GM12878 (cell line): ENCODE measurements around the gene CCNL2. TPM values are rescaled to one million over a fixed set of nuclear protein-coding genes. Genes with fewer than 3 reads are reported as not detected.

Experiments
- ATAC-seq: fragments of 200-7000 bp; cut with Tn5 transposase; 3 replicates; pipeline ENCODE4 v1.9.1; 2020; ENCODE audit warnings: mild to moderate bottlenecking, moderate library complexity
- BruUV-seq: library from RNA; stranded (reverse); fragments of 400-500 nt; replicated peaks from 2 replicates; lab custom pipeline; 2021; lab: Mats Ljungman, UMichigan
- CTCF ChIA-PET: fragments of 300-600 bp; sonication (Branson Sonifier 250); formaldehyde crosslinking; extraction: SDS; loops from one replicate; lab custom pipeline; 2021; ENCODE audit warnings: inconsistent platforms; lab: Yijun Ruan, JAX
- POLR2A ChIA-PET: fragments of 350-600 bp; formaldehyde crosslinking; extraction: SDS; loops from one replicate; lab custom pipeline; 2021; ENCODE audit warnings: inconsistent platforms; lab: Charles Lee
- RAD21 ChIA-PET: fragments of 300-600 bp; sonication (Branson Sonifier 250); formaldehyde crosslinking; loops from one replicate; lab custom pipeline; 2023; ENCODE audit warnings: antibody characterized with exemption; ENCODE audit not compliant: unreplicated experiment; lab: Charles Lee
- SMC1A ChIA-PET: fragments of 300-600 bp; sonication (Branson Sonifier 250); formaldehyde crosslinking; loops from one replicate; lab custom pipeline; 2023; ENCODE audit not compliant: unreplicated experiment, uncharacterized antibody; lab: Charles Lee
- DNase-seq: peaks from one replicate; pipeline ENCODE4 v3.0.0-alpha.2; 2011; ENCODE audit warnings: low read depth, low spot score
- FAIRE-seq: peaks from 3 replicates; lab custom pipeline; 2011; peaks lifted over from hg19 to GRCh38; lab: Jason Lieb, UNC
- H2AFZ ChIP-seq: 2 replicates; pipeline ENCODE4 v1.6.0; 2011; ENCODE audit warnings: low read depth, low read length, control low read depth; ENCODE audit not compliant: control insufficient read depth
- H3K27ac ChIP-seq: 2 replicates; pipeline ENCODE4 v1.5.1; 2011; ENCODE audit warnings: control low read depth; ENCODE audit not compliant: control insufficient read depth, insufficient read depth
- H3K27me3 ChIP-seq, 2 experiments: replicated peaks in 1 of 2; 2 replicates each; pipeline versions ENCODE4 v1.6.0 to v1.6.1; 2011; ENCODE audit warnings: low read length in 1 of 2; ENCODE audit not compliant: control insufficient read depth in 2 of 2, insufficient read depth in 2 of 2
- H3K36me3 ChIP-seq, 2 experiments: 2 replicates each; pipeline ENCODE4 v1.5.1; 2011; ENCODE audit warnings: low read length in 1 of 2; ENCODE audit not compliant: control insufficient read depth in 2 of 2, insufficient read depth in 2 of 2
- H3K4me1 ChIP-seq: 2 replicates; pipeline ENCODE4 v1.6.1; 2011; ENCODE audit warnings: mild to moderate bottlenecking, low read length, moderate library complexity, mixed read lengths; ENCODE audit not compliant: control insufficient read depth, insufficient read depth
- H3K4me2 ChIP-seq: 2 replicates; pipeline ENCODE4 v1.6.0; 2011; ENCODE audit warnings: control low read depth; ENCODE audit not compliant: control insufficient read depth, insufficient read depth
- H3K4me3 ChIP-seq: fragments of 200-600 bp; sonication (generic); 2 replicates; pipeline ENCODE4 v1.5.1; 2016
- H3K79me2 ChIP-seq: 2 replicates; pipeline ENCODE4 v1.6.0; 2011; ENCODE audit warnings: low read length; ENCODE audit not compliant: control insufficient read depth, insufficient read depth
- H3K9ac ChIP-seq: 2 replicates; pipeline ENCODE4 v1.8.0; 2011; ENCODE audit warnings: low read length, control low read depth, mixed read lengths; ENCODE audit not compliant: control insufficient read depth, insufficient read depth
- H3K9me3 ChIP-seq: replicated peaks from 3 replicates; pipeline ENCODE4 v1.5.1; 2011; ENCODE audit warnings: mild to moderate bottlenecking, low read length; ENCODE audit not compliant: control insufficient read depth, insufficient read depth
- H4K20me1 ChIP-seq: 2 replicates; pipeline ENCODE4 v1.6.0; 2011; ENCODE audit not compliant: control insufficient read depth, insufficient read depth
- BHLHE40 ChIP-seq, 2 experiments: fragments of 450-650 bp in 1 of 2; IDR thresholded peaks; 2 replicates each; pipeline ENCODE4 v1.6.1; 2011 to 2017; ENCODE audit warnings: low read depth in 2 of 2, borderline replicate concordance in 1 of 2, improper control_type of control experiment in 1 of 2, low read length in 1 of 2, mild to moderate bottlenecking in 1 of 2
- CBFB ChIP-seq: IDR thresholded peaks from 2 replicates; pipeline ENCODE4 v1.6.1; 2016; ENCODE audit warnings: antibody characterized with exemption, low read depth
- CREB1 ChIP-seq: IDR thresholded peaks from 2 replicates; pipeline ENCODE4 v1.6.1; 2012; ENCODE audit warnings: low read depth, mild to moderate bottlenecking, inconsistent platforms
- KAT2A ChIP-seq: conservative IDR thresholded peaks from 2 replicates; pipeline ENCODE4 v1.6.1; 2011; ENCODE audit warnings: low read depth, low read length; ENCODE audit not compliant: control insufficient read depth
- NFIC ChIP-seq: IDR thresholded peaks from 2 replicates; pipeline ENCODE4 v1.6.1; 2012; ENCODE audit warnings: low read depth, mild to moderate bottlenecking, inconsistent platforms, low read length, moderate library complexity
- PAX8 ChIP-seq: fragments of 450-650 bp; IDR thresholded peaks from 2 replicates; pipeline ENCODE4 v1.6.1; 2017; ENCODE audit warnings: mild to moderate bottlenecking, moderate library complexity
- POLR2AphosphoS2 ChIP-seq: IDR thresholded peaks from 2 replicates; pipeline ENCODE4 v1.6.1; 2011; ENCODE audit warnings: low read depth, mild to moderate bottlenecking, low read length, improper control_type of control experiment, moderate library complexity
- POU2F2 ChIP-seq: IDR thresholded peaks from 3 replicates; pipeline ENCODE4 v1.6.1; 2011; ENCODE audit warnings: low read depth, mild to moderate bottlenecking, low read length, borderline replicate concordance
- RB1 ChIP-seq: fragments of 450-650 bp; formaldehyde crosslinking; IDR thresholded peaks from 2 replicates; pipeline ENCODE4 v1.6.1; 2017; ENCODE audit warnings: mild to moderate bottlenecking, borderline replicate concordance
- RBBP5 ChIP-seq: fragments of 200-600 bp; sonication (generic); conservative IDR thresholded peaks from 2 replicates; pipeline ENCODE4 v1.6.1; 2016
- RCOR1 ChIP-seq: conservative IDR thresholded peaks from 2 replicates; pipeline ENCODE4 v1.6.1; 2012; ENCODE audit warnings: low read depth, low read length, improper control_type of control experiment
- TBL1XR1 ChIP-seq: IDR thresholded peaks from 2 replicates; pipeline ENCODE4 v1.6.1; 2012; ENCODE audit warnings: low read depth, low read length, improper control_type of control experiment
- TCF7 ChIP-seq: IDR thresholded peaks from 2 replicates; pipeline ENCODE4 v1.6.1; 2014; ENCODE audit warnings: antibody characterized with exemption, borderline replicate concordance
- ZSCAN29 ChIP-seq: fragments of 450-650 bp; IDR thresholded peaks from 2 replicates; pipeline ENCODE4 v1.6.1; 2017; ENCODE audit warnings: mild to moderate bottlenecking, moderate library complexity
- WGBS: methylation state at CpG from one replicate; pipeline ENCODE4 v1.1.6; 2016; ENCODE audit warnings: low lambda C conversion rate; ENCODE audit not compliant: insufficient replicate concordance, insufficient coverage; ENCODE audit errors: missing lambda C conversion rate; 5-methylcytosine and 5-hydroxymethylcytosine counted together
- in situ Hi-C: fragments of 300-500 bp; cut with MboI; formaldehyde crosslinking; loops from 9 replicates; pipeline ENCODE4 v1.14.3; 2018; ENCODE audit warnings: mixed read lengths
- intact Hi-C: fragments of 100-400 bp; cut with micrococcal nuclease; formaldehyde crosslinking; loops from one replicate; pipeline ENCODE4 v1.14.2; 2022; ENCODE audit not compliant: unreplicated experiment
- polyA plus RNA-seq, 11 experiments: library from polyadenylated mRNA; depleted of rRNA in 4 of 11; unstranded in 6 of 11; stranded (reverse) in 5 of 11; fragments of >200 nt; fragmentation: Nextera tagmentation in 4 of 11; fragmentation: Illumina TruSeq in 1 of 11; extraction: Ambion mirVana in 4 of 11; extraction: Trizol in 1 of 11; gene quantifications; 1 replicate in 1 of 11; 2 replicates in 10 of 11; pipeline versions ENCODE4 v1.2.1 to v1.2.3, GENCODE V29; 2011 to 2016; ENCODE audit warnings: inconsistent platforms in 2 of 11, missing spikeins in 2 of 11, low read depth in 1 of 11
- total RNA-seq, 4 experiments: library from RNA; depleted of rRNA in 3 of 4; stranded (reverse); fragments of >200 nt in 3 of 4; fragmentation: Illumina TruSeq in 1 of 4; extraction: Trizol in 1 of 4; gene quantifications; 2 replicates each; pipeline versions ENCODE4 v1.2.1 to v1.2.3, GENCODE V29; 2013 to 2021
- TF ChIP-seq, protein P1 (sequence below): IDR thresholded peaks from 2 replicates; pipeline ENCODE4 v1.6.1; 2011; ENCODE audit warnings: low read depth, low read length, improper control_type of control experiment, borderline replicate concordance
- TF ChIP-seq, protein P2 (sequence below): fragments of 450-650 bp; IDR thresholded peaks from 2 replicates; pipeline ENCODE4 v1.6.1; 2017; ENCODE audit warnings: borderline replicate concordance
- TF ChIP-seq, protein P3 (sequence below): IDR thresholded peaks from 2 replicates; pipeline ENCODE4 v1.6.1; 2012; ENCODE audit warnings: improper control_type of control experiment, low read depth, low read length; ENCODE audit not compliant: insufficient replicate concordance

CCNL2 gene
- total and polyA plus RNA-seq, 10 of the 15 experiments (the other 5 are each of a cell fraction or from before 2014, with no cell fraction given): 2.1 to 143 (median 101) TPM

DNA sequence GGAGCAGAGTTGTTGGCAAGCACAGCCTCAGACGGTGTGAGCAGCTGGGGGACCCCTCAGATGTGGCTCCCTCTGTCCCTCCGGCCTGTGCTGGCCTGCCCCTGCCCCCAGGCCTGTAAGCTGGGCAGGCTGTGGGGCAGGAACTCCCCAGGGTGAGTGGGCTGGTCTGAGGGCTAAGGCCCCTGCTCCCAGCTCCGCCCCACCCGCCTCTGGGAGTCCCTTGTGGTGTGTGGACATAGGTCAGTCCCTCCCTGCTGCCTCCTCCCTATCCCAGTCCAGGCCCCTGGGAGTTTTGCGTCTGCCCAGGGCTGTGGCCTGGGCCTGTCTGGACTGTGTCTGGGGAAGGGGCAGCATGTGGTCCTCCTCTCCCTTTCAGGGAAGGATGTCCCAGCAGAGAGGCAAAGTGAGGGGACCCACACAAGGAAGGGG, 32.7 kb upstream of the CCNL2 start:
- SMC1A ChIA-PET: no interaction called here
- H3K27me3 ChIP-seq: peaks cover 0 to 13% of the 10 kb centered on the region in 2 experiments; a peak in 3 of 4 replicates
- TF ChIP-seq NFIC (no peak), CREB1 (no peak), PAX8 (no peak), BHLHE40 (IDR thresholded peaks at IDR 0.05; ENCODE audit: borderline replicate concordance in 1 of 2, low read depth in 2 of 2, low read length in 1 of 2) (no peak), RB1 (no peak), POU2F2 (no peak), RBBP5 (no peak), POLR2AphosphoS2 (no peak), KAT2A (no peak), TCF7 (no peak), RCOR1 (no peak), TBL1XR1 (no peak), ZSCAN29 (no peak), CBFB (no peak)
- TF ChIP-seq, protein P1, sequence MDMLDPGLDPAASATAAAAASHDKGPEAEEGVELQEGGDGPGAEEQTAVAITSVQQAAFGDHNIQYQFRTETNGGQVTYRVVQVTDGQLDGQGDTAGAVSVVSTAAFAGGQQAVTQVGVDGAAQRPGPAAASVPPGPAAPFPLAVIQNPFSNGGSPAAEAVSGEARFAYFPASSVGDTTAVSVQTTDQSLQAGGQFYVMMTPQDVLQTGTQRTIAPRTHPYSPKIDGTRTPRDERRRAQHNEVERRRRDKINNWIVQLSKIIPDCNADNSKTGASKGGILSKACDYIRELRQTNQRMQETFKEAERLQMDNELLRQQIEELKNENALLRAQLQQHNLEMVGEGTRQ: no peak
- TF ChIP-seq, protein P2, sequence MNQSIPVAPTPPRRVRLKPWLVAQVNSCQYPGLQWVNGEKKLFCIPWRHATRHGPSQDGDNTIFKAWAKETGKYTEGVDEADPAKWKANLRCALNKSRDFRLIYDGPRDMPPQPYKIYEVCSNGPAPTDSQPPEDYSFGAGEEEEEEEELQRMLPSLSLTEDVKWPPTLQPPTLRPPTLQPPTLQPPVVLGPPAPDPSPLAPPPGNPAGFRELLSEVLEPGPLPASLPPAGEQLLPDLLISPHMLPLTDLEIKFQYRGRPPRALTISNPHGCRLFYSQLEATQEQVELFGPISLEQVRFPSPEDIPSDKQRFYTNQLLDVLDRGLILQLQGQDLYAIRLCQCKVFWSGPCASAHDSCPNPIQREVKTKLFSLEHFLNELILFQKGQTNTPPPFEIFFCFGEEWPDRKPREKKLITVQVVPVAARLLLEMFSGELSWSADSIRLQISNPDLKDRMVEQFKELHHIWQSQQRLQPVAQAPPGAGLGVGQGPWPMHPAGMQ: no peak
- TF ChIP-seq, protein P3, sequence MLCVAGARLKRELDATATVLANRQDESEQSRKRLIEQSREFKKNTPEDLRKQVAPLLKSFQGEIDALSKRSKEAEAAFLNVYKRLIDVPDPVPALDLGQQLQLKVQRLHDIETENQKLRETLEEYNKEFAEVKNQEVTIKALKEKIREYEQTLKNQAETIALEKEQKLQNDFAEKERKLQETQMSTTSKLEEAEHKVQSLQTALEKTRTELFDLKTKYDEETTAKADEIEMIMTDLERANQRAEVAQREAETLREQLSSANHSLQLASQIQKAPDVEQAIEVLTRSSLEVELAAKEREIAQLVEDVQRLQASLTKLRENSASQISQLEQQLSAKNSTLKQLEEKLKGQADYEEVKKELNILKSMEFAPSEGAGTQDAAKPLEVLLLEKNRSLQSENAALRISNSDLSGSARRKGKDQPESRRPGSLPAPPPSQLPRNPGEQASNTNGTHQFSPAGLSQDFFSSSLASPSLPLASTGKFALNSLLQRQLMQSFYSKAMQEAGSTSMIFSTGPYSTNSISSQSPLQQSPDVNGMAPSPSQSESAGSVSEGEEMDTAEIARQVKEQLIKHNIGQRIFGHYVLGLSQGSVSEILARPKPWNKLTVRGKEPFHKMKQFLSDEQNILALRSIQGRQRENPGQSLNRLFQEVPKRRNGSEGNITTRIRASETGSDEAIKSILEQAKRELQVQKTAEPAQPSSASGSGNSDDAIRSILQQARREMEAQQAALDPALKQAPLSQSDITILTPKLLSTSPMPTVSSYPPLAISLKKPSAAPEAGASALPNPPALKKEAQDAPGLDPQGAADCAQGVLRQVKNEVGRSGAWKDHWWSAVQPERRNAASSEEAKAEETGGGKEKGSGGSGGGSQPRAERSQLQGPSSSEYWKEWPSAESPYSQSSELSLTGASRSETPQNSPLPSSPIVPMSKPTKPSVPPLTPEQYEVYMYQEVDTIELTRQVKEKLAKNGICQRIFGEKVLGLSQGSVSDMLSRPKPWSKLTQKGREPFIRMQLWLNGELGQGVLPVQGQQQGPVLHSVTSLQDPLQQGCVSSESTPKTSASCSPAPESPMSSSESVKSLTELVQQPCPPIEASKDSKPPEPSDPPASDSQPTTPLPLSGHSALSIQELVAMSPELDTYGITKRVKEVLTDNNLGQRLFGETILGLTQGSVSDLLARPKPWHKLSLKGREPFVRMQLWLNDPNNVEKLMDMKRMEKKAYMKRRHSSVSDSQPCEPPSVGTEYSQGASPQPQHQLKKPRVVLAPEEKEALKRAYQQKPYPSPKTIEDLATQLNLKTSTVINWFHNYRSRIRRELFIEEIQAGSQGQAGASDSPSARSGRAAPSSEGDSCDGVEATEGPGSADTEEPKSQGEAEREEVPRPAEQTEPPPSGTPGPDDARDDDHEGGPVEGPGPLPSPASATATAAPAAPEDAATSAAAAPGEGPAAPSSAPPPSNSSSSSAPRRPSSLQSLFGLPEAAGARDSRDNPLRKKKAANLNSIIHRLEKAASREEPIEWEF: no peak
- TF ChIP-seq, all 136 proteins: peak for 0
- ChIA-PET POLR2A (interaction anchor here (0.6 kb wide), 1 partner anchor 16 kb away, joined by 8 read pairs; no protein-coding TSS in a partner anchor), CTCF (no interaction called here), RAD21 (no interaction called here)
- Histone ChIP-seq H3K9me3 (no peaks in the 10 kb centered on the region), H3K4me1 (peaks cover 17% of the 10 kb centered on the region), H3K4me3 (no peak overlapping the region), H2AFZ (no peak overlapping the region), H3K27ac (no peak overlapping the region), H4K20me1 (no peaks in the 10 kb centered on the region), H3K9ac (no peak overlapping the region), H3K79me2 (no peaks in the 10 kb centered on the region), H3K4me2 (no peak overlapping the region), H3K36me3 (no peaks in the 10 kb centered on the region)
- ATAC-seq (peak; percentile 8; the same call in 2 of the 3 replicates), FAIRE-seq (no peak), DNase-seq (no peak)
- in situ Hi-C loops (no loop called here), intact Hi-C loops (no loop called here)
- BruUV-seq: no TSS peak
- 23% methylated on average over 5 of the region's 5 CpGs for WGBS
